GM23338 (cell line): ENCODE results near the gene MINDY4. TPM values are rescaled to one million over a fixed set of nuclear protein-coding genes. Genes with fewer than 3 reads are reported as not detected.

Experiments
- ATAC-seq: fragments of 200-7000 bp; cut with Tn5 transposase; 3 replicates; pipeline ENCODE4 v1.9.1; 2020
- DNase-seq: peaks from one replicate; pipeline ENCODE4 v3.0.0-alpha.2; 2015; ENCODE audit warnings: low spot score
- H2AFZ ChIP-seq: fragments of 200-600 bp; sonication (generic); 2 replicates; pipeline ENCODE4 v1.8.0; 2016; ENCODE audit warnings: antibody characterized with exemption, mild to moderate bottlenecking, moderate library complexity
- H3F3A ChIP-seq: fragments of 200-600 bp; sonication (generic); replicated peaks from 2 replicates; pipeline ENCODE4 v1.8.0; 2017; ENCODE audit warnings: antibody characterized with exemption, mixed run types, low read depth
- H3K27ac ChIP-seq: fragments of 200-600 bp; sonication (generic); 2 replicates; pipeline ENCODE4 v1.6.1; 2016; ENCODE audit warnings: low read depth
- H3K27me3 ChIP-seq: fragments of 200-600 bp; sonication (generic); 2 replicates; pipeline ENCODE4 v1.8.0; 2016; ENCODE audit warnings: mild to moderate bottlenecking, mixed run types, moderate library complexity; ENCODE audit not compliant: insufficient read depth
- H3K36me3 ChIP-seq: fragments of 200-600 bp; sonication (generic); 2 replicates; pipeline ENCODE4 v1.8.0; 2016; ENCODE audit warnings: mild to moderate bottlenecking; ENCODE audit not compliant: insufficient read depth
- H3K4me1 ChIP-seq: fragments of 200-600 bp; sonication (generic); 2 replicates; pipeline ENCODE4 v1.8.0; 2016; ENCODE audit warnings: mild to moderate bottlenecking, moderate library complexity; ENCODE audit not compliant: insufficient read depth
- H3K4me2 ChIP-seq: fragments of 200-600 bp; sonication (generic); 2 replicates; pipeline ENCODE4 v1.7.1; 2017; ENCODE audit warnings: mixed run types
- H3K4me3 ChIP-seq: fragments of 200-600 bp; sonication (generic); 2 replicates; pipeline ENCODE4 v1.6.1; 2016; ENCODE audit warnings: mixed run types
- H3K79me2 ChIP-seq: fragments of 200-600 bp; sonication (generic); replicated peaks from 2 replicates; pipeline ENCODE4 v1.8.0; 2017; ENCODE audit warnings: mild to moderate bottlenecking; ENCODE audit not compliant: insufficient read depth
- H3K9me2 ChIP-seq: fragments of 200-600 bp; sonication (generic); 2 replicates; pipeline ENCODE4 v1.8.0; 2017; ENCODE audit not compliant: insufficient read depth
- H4K20me1 ChIP-seq: fragments of 200-600 bp; sonication (generic); replicated peaks from 2 replicates; pipeline ENCODE4 v1.8.0; 2017; ENCODE audit warnings: mild to moderate bottlenecking; ENCODE audit not compliant: insufficient read depth
- H3K27ac Mint-ChIP-seq: 2 replicates; pipeline ENCODE4 v1.8.0; 2020; ENCODE audit warnings: inconsistent platforms, mild to moderate bottlenecking, moderate library complexity, mixed read lengths
- H3K27me3 Mint-ChIP-seq: 3 replicates; pipeline ENCODE4 v1.8.0; 2022; ENCODE audit warnings: low read depth, mild to moderate bottlenecking, moderate library complexity, mixed read lengths, inconsistent platforms; ENCODE audit not compliant: insufficient read depth, poor library complexity
- H3K36me3 Mint-ChIP-seq: 3 replicates; pipeline ENCODE4 v1.8.0; 2021; ENCODE audit warnings: low read depth, mild to moderate bottlenecking, inconsistent platforms, moderate library complexity, mixed read lengths
- H3K4me1 Mint-ChIP-seq: 3 replicates; pipeline ENCODE4 v1.8.0; 2020; ENCODE audit warnings: mild to moderate bottlenecking, inconsistent platforms, mixed read lengths
- H3K4me3 Mint-ChIP-seq: 3 replicates; pipeline ENCODE4 v1.8.0; 2021; ENCODE audit warnings: moderate library complexity, mild to moderate bottlenecking, inconsistent platforms, mixed read lengths
- H3K9me3 Mint-ChIP-seq: 3 replicates; pipeline ENCODE4 v1.8.0; 2020; ENCODE audit warnings: moderate library complexity, mild to moderate bottlenecking, inconsistent platforms, mixed read lengths
- CREB1 ChIP-seq: fragments of 250-450 bp; sonication (Bioruptor Pico); IDR thresholded peaks from 2 replicates; pipeline ENCODE4 v1.5.0; 2020; ENCODE audit warnings: low read depth, mild to moderate bottlenecking, moderate library complexity
- EZH2 ChIP-seq: fragments of 200-600 bp; sonication (generic); IDR thresholded peaks from one replicate; pipeline ENCODE4 v1.8.0; 2017; ENCODE audit warnings: antibody characterized with exemption, mild to moderate bottlenecking, low read depth; ENCODE audit not compliant: unreplicated experiment
- EZH2phosphoT487 ChIP-seq: fragments of 200-600 bp; sonication (generic); IDR thresholded peaks from one replicate; pipeline ENCODE4 v1.8.1; 2018; ENCODE audit warnings: antibody characterized with exemption; ENCODE audit not compliant: unreplicated experiment
- JUNB ChIP-seq: IDR thresholded peaks from one replicate; pipeline ENCODE4 v1.6.1; 2016; ENCODE audit warnings: antibody characterized with exemption; ENCODE audit not compliant: unreplicated experiment
- NANOG ChIP-seq: IDR thresholded peaks from 2 replicates; pipeline ENCODE4 v1.6.1; 2016; ENCODE audit warnings: antibody characterized with exemption, borderline replicate concordance
- POLR2AphosphoS5 ChIP-seq: IDR thresholded peaks from 2 replicates; pipeline ENCODE4 v1.6.1; 2016; ENCODE audit warnings: antibody characterized with exemption, low read depth
- STAT1 ChIP-seq: IDR thresholded peaks from one replicate; pipeline ENCODE4 v1.6.1; 2016; ENCODE audit warnings: antibody characterized with exemption; ENCODE audit not compliant: unreplicated experiment
- ZNF114 ChIP-seq: fragments of 250-450 bp; sonication (Bioruptor Pico); IDR thresholded peaks from 2 replicates; pipeline ENCODE4 v1.5.0; 2020; ENCODE audit warnings: mild to moderate bottlenecking, moderate library complexity
- ZNF331 ChIP-seq: fragments of 250-450 bp; sonication (Bioruptor Pico); IDR thresholded peaks from 2 replicates; pipeline ENCODE4 v1.5.0; 2020; ENCODE audit warnings: low read depth, mild to moderate bottlenecking, moderate library complexity
- polyA plus RNA-seq: library from polyadenylated mRNA; unstranded; fragments of >200 nt; fragmentation: Nextera tagmentation; extraction: Ambion mirVana; gene quantifications from 2 replicates; pipeline ENCODE4 v1.2.1, GENCODE V29; 2016
- total RNA-seq: library from RNA; depleted of rRNA; stranded (reverse); fragments of >200 nt; shearing (Covaris generic); gene quantifications from 2 replicates; pipeline ENCODE4 v1.2.3, GENCODE V29; 2014
- TF ChIP-seq, protein P1 (sequence below): IDR thresholded peaks from 2 replicates; pipeline ENCODE4 v1.6.1; 2016; ENCODE audit warnings: antibody characterized with exemption
- TF ChIP-seq, protein P2 (sequence below): fragments of 250-450 bp; sonication (Bioruptor Pico); IDR thresholded peaks from 2 replicates; pipeline ENCODE4 v1.5.0; 2020; ENCODE audit warnings: mild to moderate bottlenecking, moderate library complexity
- TF ChIP-seq, protein P3 (sequence below): IDR thresholded peaks from one replicate; pipeline ENCODE4 v1.6.1; 2018; ENCODE audit warnings: antibody characterized with exemption; ENCODE audit not compliant: unreplicated experiment
- TF ChIP-seq, protein P4 (sequence below), 2 experiments: fragments of 200-600 bp in 1 of 2; sonication (generic) in 1 of 2; conservative IDR thresholded peaks; 2 replicates each; pipeline versions ENCODE4 v1.5.1 to v1.6.1; 2016 to 2017; ENCODE audit warnings: antibody characterized with exemption in 2 of 2, low read depth in 2 of 2, mild to moderate bottlenecking in 2 of 2, moderate library complexity in 1 of 2

The MINDY4 gene
- total and polyA plus RNA-seq, 2 experiments from 2014 or later: 1.7 to 4.4 TPM

DNA sequence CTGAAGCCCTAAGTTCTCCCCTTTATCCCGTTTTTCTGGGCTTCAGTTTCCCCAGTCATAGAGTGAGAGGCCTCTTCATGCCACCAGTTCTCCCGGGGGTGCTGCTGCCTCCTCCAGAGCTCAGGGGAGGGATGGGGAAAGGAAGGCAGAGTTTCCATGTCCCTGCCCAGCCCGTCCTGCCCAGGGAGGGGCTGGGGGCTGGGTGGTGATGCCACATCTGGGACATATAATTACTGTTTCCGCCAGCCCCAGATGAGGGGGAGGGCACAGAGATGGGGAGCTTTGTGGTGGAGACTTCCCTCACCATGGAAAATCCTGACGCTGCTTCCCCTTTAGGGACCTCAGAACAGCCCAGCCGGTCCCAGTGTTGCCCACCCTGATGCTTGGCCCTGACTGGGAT lies 144.5 kb downstream of the MINDY4 start:
- Mint-ChIP-seq H3K4me1 (peaks cover 31% of the 10 kb centered on the region), H3K27me3 (peaks cover 12% of the 10 kb centered on the region), H3K9me3 (no peaks in the 10 kb centered on the region), H3K36me3 (no peaks in the 10 kb centered on the region; the same call in 2 of the 3 replicates), H3K4me3 (no peak overlapping the region), H3K27ac (no peak overlapping the region)
- no peaks in the 10 kb centered on the region for H3K79me2 ChIP-seq
- H4K20me1 ChIP-seq: no peaks in the 10 kb centered on the region
- no peak overlapping the region for H2AFZ ChIP-seq
- H3K4me1 ChIP-seq: no peaks in the 10 kb centered on the region
- DNase-seq (no peak), ATAC-seq (no peak)
- H3K36me3 ChIP-seq: no peaks in the 10 kb centered on the region
- H3K9me2 ChIP-seq: no peaks in the 10 kb centered on the region
- TF ChIP-seq, protein P1, sequence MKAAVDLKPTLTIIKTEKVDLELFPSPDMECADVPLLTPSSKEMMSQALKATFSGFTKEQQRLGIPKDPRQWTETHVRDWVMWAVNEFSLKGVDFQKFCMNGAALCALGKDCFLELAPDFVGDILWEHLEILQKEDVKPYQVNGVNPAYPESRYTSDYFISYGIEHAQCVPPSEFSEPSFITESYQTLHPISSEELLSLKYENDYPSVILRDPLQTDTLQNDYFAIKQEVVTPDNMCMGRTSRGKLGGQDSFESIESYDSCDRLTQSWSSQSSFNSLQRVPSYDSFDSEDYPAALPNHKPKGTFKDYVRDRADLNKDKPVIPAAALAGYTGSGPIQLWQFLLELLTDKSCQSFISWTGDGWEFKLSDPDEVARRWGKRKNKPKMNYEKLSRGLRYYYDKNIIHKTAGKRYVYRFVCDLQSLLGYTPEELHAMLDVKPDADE: no peak
- TF ChIP-seq, protein P2, sequence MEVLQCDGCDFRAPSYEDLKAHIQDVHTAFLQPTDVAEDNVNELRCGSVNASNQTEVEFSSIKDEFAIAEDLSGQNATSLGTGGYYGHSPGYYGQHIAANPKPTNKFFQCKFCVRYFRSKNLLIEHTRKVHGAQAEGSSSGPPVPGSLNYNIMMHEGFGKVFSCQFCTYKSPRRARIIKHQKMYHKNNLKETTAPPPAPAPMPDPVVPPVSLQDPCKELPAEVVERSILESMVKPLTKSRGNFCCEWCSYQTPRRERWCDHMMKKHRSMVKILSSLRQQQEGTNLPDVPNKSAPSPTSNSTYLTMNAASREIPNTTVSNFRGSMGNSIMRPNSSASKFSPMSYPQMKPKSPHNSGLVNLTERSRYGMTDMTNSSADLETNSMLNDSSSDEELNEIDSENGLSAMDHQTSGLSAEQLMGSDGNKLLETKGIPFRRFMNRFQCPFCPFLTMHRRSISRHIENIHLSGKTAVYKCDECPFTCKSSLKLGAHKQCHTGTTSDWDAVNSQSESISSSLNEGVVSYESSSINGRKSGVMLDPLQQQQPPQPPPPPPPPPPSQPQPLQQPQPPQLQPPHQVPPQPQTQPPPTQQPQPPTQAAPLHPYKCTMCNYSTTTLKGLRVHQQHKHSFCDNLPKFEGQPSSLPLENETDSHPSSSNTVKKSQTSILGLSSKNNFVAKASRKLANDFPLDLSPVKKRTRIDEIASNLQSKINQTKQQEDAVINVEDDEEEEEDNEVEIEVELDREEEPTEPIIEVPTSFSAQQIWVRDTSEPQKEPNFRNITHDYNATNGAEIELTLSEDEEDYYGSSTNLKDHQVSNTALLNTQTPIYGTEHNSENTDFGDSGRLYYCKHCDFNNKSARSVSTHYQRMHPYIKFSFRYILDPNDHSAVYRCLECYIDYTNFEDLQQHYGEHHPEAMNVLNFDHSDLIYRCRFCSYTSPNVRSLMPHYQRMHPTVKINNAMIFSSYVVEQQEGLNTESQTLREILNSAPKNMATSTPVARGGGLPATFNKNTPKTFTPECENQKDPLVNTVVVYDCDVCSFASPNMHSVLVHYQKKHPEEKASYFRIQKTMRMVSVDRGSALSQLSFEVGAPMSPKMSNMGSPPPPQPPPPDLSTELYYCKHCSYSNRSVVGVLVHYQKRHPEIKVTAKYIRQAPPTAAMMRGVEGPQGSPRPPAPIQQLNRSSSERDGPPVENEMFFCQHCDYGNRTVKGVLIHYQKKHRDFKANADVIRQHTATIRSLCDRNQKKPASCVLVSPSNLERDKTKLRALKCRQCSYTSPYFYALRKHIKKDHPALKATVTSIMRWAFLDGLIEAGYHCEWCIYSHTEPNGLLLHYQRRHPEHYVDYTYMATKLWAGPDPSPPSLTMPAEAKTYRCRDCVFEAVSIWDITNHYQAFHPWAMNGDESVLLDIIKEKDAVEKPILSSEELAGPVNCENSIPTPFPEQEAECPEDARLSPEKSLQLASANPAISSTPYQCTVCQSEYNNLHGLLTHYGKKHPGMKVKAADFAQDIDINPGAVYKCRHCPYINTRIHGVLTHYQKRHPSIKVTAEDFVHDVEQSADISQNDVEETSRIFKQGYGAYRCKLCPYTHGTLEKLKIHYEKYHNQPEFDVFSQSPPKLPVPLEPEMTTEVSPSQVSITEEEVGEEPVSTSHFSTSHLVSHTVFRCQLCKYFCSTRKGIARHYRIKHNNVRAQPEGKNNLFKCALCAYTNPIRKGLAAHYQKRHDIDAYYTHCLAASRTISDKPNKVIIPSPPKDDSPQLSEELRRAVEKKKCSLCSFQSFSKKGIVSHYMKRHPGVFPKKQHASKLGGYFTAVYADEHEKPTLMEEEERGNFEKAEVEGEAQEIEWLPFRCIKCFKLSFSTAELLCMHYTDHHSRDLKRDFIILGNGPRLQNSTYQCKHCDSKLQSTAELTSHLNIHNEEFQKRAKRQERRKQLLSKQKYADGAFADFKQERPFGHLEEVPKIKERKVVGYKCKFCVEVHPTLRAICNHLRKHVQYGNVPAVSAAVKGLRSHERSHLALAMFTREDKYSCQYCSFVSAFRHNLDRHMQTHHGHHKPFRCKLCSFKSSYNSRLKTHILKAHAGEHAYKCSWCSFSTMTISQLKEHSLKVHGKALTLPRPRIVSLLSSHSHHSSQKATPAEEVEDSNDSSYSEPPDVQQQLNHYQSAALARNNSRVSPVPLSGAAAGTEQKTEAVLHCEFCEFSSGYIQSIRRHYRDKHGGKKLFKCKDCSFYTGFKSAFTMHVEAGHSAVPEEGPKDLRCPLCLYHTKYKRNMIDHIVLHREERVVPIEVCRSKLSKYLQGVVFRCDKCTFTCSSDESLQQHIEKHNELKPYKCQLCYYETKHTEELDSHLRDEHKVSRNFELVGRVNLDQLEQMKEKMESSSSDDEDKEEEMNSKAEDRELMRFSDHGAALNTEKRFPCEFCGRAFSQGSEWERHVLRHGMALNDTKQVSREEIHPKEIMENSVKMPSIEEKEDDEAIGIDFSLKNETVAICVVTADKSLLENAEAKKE (CRISPR knock-in tag): no peak
- TF ChIP-seq, protein P3, sequence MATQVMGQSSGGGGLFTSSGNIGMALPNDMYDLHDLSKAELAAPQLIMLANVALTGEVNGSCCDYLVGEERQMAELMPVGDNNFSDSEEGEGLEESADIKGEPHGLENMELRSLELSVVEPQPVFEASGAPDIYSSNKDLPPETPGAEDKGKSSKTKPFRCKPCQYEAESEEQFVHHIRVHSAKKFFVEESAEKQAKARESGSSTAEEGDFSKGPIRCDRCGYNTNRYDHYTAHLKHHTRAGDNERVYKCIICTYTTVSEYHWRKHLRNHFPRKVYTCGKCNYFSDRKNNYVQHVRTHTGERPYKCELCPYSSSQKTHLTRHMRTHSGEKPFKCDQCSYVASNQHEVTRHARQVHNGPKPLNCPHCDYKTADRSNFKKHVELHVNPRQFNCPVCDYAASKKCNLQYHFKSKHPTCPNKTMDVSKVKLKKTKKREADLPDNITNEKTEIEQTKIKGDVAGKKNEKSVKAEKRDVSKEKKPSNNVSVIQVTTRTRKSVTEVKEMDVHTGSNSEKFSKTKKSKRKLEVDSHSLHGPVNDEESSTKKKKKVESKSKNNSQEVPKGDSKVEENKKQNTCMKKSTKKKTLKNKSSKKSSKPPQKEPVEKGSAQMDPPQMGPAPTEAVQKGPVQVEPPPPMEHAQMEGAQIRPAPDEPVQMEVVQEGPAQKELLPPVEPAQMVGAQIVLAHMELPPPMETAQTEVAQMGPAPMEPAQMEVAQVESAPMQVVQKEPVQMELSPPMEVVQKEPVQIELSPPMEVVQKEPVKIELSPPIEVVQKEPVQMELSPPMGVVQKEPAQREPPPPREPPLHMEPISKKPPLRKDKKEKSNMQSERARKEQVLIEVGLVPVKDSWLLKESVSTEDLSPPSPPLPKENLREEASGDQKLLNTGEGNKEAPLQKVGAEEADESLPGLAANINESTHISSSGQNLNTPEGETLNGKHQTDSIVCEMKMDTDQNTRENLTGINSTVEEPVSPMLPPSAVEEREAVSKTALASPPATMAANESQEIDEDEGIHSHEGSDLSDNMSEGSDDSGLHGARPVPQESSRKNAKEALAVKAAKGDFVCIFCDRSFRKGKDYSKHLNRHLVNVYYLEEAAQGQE: no peak
- no peak for TF ChIP-seq POLR2AphosphoS5
- no peak for TF ChIP-seq EZH2
- TF ChIP-seq NANOG: no peak
- TF ChIP-seq ZNF114 (CRISPR knock-in tag): no peak
- TF ChIP-seq CREB1 (CRISPR knock-in tag): no peak
- TF ChIP-seq, protein P4, sequence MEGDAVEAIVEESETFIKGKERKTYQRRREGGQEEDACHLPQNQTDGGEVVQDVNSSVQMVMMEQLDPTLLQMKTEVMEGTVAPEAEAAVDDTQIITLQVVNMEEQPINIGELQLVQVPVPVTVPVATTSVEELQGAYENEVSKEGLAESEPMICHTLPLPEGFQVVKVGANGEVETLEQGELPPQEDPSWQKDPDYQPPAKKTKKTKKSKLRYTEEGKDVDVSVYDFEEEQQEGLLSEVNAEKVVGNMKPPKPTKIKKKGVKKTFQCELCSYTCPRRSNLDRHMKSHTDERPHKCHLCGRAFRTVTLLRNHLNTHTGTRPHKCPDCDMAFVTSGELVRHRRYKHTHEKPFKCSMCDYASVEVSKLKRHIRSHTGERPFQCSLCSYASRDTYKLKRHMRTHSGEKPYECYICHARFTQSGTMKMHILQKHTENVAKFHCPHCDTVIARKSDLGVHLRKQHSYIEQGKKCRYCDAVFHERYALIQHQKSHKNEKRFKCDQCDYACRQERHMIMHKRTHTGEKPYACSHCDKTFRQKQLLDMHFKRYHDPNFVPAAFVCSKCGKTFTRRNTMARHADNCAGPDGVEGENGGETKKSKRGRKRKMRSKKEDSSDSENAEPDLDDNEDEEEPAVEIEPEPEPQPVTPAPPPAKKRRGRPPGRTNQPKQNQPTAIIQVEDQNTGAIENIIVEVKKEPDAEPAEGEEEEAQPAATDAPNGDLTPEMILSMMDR (conservative IDR thresholded peaks at IDR 0.05; ENCODE audit: low read depth in 2 of 2): no peak
- no peak for TF ChIP-seq STAT1
- no peak for TF ChIP-seq JUNB
- no peak for TF ChIP-seq EZH2phosphoT487
- TF ChIP-seq ZNF331 (CRISPR knock-in tag): no peak
- H3K4me2 ChIP-seq: no peak overlapping the region
- no peaks in the 10 kb centered on the region for H3F3A ChIP-seq
- H3K27ac ChIP-seq: no peak overlapping the region
- H3K27me3 ChIP-seq: no peaks in the 10 kb centered on the region
- H3K4me3 ChIP-seq: no peak overlapping the region
